Activated gamma-delta T cell (primary cell): Measurements from ENCODE around the gene LBH.

ENCODE experiments used
- DNase-seq: peaks from one replicate; lab custom pipeline; 2025; lab: John Stamatoyannopoulos, UW

Gene LBH

DNA sequence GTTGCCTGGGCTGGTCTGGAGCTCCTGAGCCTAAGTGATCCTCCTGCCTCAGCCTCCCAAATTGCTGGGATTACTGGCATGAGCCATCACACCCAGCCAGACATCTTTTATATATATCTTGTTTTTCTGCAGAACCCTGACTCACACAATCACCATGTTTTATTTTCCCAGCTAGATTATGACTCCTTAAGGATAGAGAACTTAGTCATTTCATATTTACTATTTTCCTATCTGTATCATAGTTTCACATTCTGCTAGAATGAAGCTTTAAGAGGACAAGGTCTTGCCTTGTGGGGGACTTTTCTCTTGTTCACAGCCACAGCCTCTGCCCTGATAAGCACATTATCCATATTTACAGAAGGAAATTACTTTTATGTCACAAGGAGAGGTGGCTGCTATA lies 73.9 kb downstream of the LBH start:
- DNase-seq, result no peak

GRCh38 chr2:30306522-30306921 lies 75.2 kb downstream of the LBH start:
- no peak for DNase-seq

GRCh38 chr2:30308280-30308679 lies 76.9 kb downstream of the LBH start:
- DNase-seq, result no peak
